ENCODE data around the gene NPR1.
A peak's percentile ranks its signal among the peaks of the same experiment; 100 is the strongest.

The NPR1 gene

DNA sequence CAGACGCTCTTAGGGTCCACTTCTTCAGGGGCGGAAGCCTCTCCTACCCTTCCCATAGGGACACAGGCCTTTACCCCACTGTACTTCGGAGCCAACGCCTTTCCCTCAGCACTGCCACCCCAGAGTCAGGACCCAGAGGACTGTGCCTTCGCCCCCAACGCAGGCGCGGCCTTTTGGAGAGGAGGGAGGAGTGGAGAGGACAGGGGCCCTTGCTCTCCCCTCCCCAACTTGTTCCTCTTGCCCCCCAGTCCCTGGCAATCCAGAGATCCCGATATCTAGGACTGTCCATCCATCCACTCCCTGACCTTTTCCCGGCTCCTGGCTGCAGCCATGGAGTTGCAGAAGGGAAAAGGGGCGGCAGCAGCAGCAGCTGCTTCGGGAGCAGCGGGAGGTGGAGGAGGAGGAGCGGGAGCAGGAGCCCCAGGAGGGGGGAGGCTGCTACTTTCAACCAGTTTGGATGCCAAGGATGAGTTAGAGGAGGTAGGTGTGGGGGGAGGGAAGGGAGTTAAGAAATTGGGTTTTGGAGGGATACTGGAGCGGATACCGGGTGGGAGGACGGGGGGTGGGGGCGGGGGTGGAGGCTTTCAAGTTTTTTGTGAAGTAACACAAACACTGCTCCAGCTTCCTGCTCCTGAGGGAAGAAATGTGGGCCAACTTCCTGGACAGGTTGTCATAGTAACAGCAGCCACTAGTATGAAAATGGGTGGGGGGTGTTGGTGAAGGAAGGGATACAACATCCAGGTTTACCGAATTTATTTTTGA is 50.0 kb downstream of the NPR1 start:
- ChIA-PET POLR2A (interaction anchor here (0.7 to 2.5 kb wide), 26 partner anchors 8 to 262 kb away, joined by 3 to 24 read pairs (median 6); partner anchors contain the start of genes CHTOP, CREB3L4, ILF2 and RPS27), CTCF (interaction anchor here (0.5 kb wide), 1 partner anchor 189 kb away, joined by 3 read pairs; no protein-coding TSS in a partner anchor)
- no peak for TF ChIP-seq SP1 (IDR thresholded peaks at IDR 0.05)
- peak; percentile 42 for DNase-seq (ENCODE audit: extremely low spot score)

GRCh38 chr1:153730468-153730988 is 52.0 kb downstream of the NPR1 start:
- CTCF ChIA-PET = no interaction called here
- no peak for TF ChIP-seq FOXM1 (IDR thresholded peaks at IDR 0.05; ENCODE audit: borderline replicate concordance)
- no peak for TF ChIP-seq L3MBTL2 (conservative IDR thresholded peaks at IDR 0.05)
- no peak for TF ChIP-seq NFRKB (IDR thresholded peaks at IDR 0.05)
- TF ChIP-seq HDGF (IDR thresholded peaks at IDR 0.05; ENCODE audit: borderline replicate concordance) = no peak
- TF ChIP-seq FOXA1 (IDR thresholded peaks at IDR 0.05) = no peak
- no peak for TF ChIP-seq SUZ12 (IDR thresholded peaks at IDR 0.05)
- TF ChIP-seq SP1 (IDR thresholded peaks at IDR 0.05) = no peak
- no peak for TF ChIP-seq LEF1 (IDR thresholded peaks at IDR 0.05; ENCODE audit: borderline replicate concordance)
- no peak for TF ChIP-seq ARNT (IDR thresholded peaks at IDR 0.05)
- TF ChIP-seq TARDBP (IDR thresholded peaks at IDR 0.05) = no peak
- no peak for TF ChIP-seq BHLHE40 (IDR thresholded peaks at IDR 0.05; ENCODE audit: borderline replicate concordance)
- TF ChIP-seq ELF4 (IDR thresholded peaks at IDR 0.05) = no peak
- no peak for TF ChIP-seq FOXK2 (IDR thresholded peaks at IDR 0.05)
- TF ChIP-seq PKNOX1 (IDR thresholded peaks at IDR 0.05) = no peak
- DNase-seq (ENCODE audit: extremely low spot score) = no peak
- POLR2A ChIA-PET = no interaction called here

GRCh38 chr1:153733970-153734369 is 55.5 kb downstream of the NPR1 start:
- TF ChIP-seq PKNOX1 (IDR thresholded peaks at IDR 0.05) = no peak
- no peak for TF ChIP-seq NFRKB (IDR thresholded peaks at IDR 0.05)
- no peak for TF ChIP-seq ELF4 (IDR thresholded peaks at IDR 0.05)
- TF ChIP-seq FOXA1 (IDR thresholded peaks at IDR 0.05) = no peak
- no peak for TF ChIP-seq ZNF384 (IDR thresholded peaks at IDR 0.05)
- TF ChIP-seq FOXK2 (IDR thresholded peaks at IDR 0.05) = no peak
- TF ChIP-seq FOXM1 (IDR thresholded peaks at IDR 0.05; ENCODE audit: borderline replicate concordance) = no peak
- no peak for TF ChIP-seq HDGF (IDR thresholded peaks at IDR 0.05; ENCODE audit: borderline replicate concordance)
- TF ChIP-seq SP1 (IDR thresholded peaks at IDR 0.05) = no peak
- TF ChIP-seq CTBP1 (IDR thresholded peaks at IDR 0.05; ENCODE audit: borderline replicate concordance) = no peak
- no peak for TF ChIP-seq BHLHE40 (IDR thresholded peaks at IDR 0.05; ENCODE audit: borderline replicate concordance)
- TF ChIP-seq L3MBTL2 (conservative IDR thresholded peaks at IDR 0.05) = no peak
- no peak for TF ChIP-seq ARNT (IDR thresholded peaks at IDR 0.05)
- no peak for TF ChIP-seq LEF1 (IDR thresholded peaks at IDR 0.05; ENCODE audit: borderline replicate concordance)
- DNase-seq (ENCODE audit: extremely low spot score) = no peak
- CTCF ChIA-PET = interaction anchor here (1.6 kb wide), 1 partner anchor 15 kb away, joined by 4 read pairs; no protein-coding TSS in a partner anchor
- POLR2A ChIA-PET = no interaction called here

GRCh38 chr1:153734396-153735089 is 56.1 kb downstream of the NPR1 start:
- POLR2A ChIA-PET = interaction anchor here (0.6 kb wide), 1 partner anchor 42 kb away, joined by 3 read pairs; no protein-coding TSS in a partner anchor
- TF ChIP-seq ELF4 (IDR thresholded peaks at IDR 0.05) = no peak
- no peak for TF ChIP-seq TARDBP (IDR thresholded peaks at IDR 0.05)
- no peak for TF ChIP-seq ZNF384 (IDR thresholded peaks at IDR 0.05)
- no peak for TF ChIP-seq HDGF (IDR thresholded peaks at IDR 0.05; ENCODE audit: borderline replicate concordance)
- TF ChIP-seq FOXM1 (IDR thresholded peaks at IDR 0.05; ENCODE audit: borderline replicate concordance) = no peak
- no peak for TF ChIP-seq L3MBTL2 (conservative IDR thresholded peaks at IDR 0.05)
- no peak for TF ChIP-seq NFRKB (IDR thresholded peaks at IDR 0.05)
- TF ChIP-seq SP1 (IDR thresholded peaks at IDR 0.05) = no peak
- no peak for TF ChIP-seq LEF1 (IDR thresholded peaks at IDR 0.05; ENCODE audit: borderline replicate concordance)
- no peak for TF ChIP-seq PKNOX1 (IDR thresholded peaks at IDR 0.05)
- no peak for TF ChIP-seq FOXA1 (IDR thresholded peaks at IDR 0.05)
- no peak for TF ChIP-seq FOXK2 (IDR thresholded peaks at IDR 0.05)
- TF ChIP-seq ARNT (IDR thresholded peaks at IDR 0.05) = no peak
- no peak for TF ChIP-seq SUZ12 (IDR thresholded peaks at IDR 0.05)
- no peak for TF ChIP-seq BHLHE40 (IDR thresholded peaks at IDR 0.05; ENCODE audit: borderline replicate concordance)
- TF ChIP-seq CTBP1 (IDR thresholded peaks at IDR 0.05; ENCODE audit: borderline replicate concordance) = no peak
- DNase-seq (ENCODE audit: extremely low spot score) = no peak
- CTCF ChIA-PET = interaction anchor here (0.6 to 1.6 kb wide), 3 partner anchors 14 to 63 kb away, joined by 3 to 4 read pairs (median 4); no protein-coding TSS in a partner anchor

GRCh38 chr1:153735090-153735420 is 56.6 kb downstream of the NPR1 start:
- no peak for DNase-seq (ENCODE audit: extremely low spot score)
- no peak for TF ChIP-seq PKNOX1 (IDR thresholded peaks at IDR 0.05)
- TF ChIP-seq LEF1 (IDR thresholded peaks at IDR 0.05; ENCODE audit: borderline replicate concordance) = no peak
- TF ChIP-seq CTBP1 (IDR thresholded peaks at IDR 0.05; ENCODE audit: borderline replicate concordance) = no peak
- no peak for TF ChIP-seq SP1 (IDR thresholded peaks at IDR 0.05)
- no peak for TF ChIP-seq FOXA1 (IDR thresholded peaks at IDR 0.05)
- TF ChIP-seq FOXK2 (IDR thresholded peaks at IDR 0.05) = no peak
- TF ChIP-seq ELF4 (IDR thresholded peaks at IDR 0.05) = no peak
- no peak for TF ChIP-seq NFRKB (IDR thresholded peaks at IDR 0.05)
- no peak for TF ChIP-seq HDGF (IDR thresholded peaks at IDR 0.05; ENCODE audit: borderline replicate concordance)
- TF ChIP-seq ARNT (IDR thresholded peaks at IDR 0.05) = no peak
- TF ChIP-seq L3MBTL2 (conservative IDR thresholded peaks at IDR 0.05) = no peak
- no peak for TF ChIP-seq ZNF384 (IDR thresholded peaks at IDR 0.05)
- no peak for TF ChIP-seq FOXM1 (IDR thresholded peaks at IDR 0.05; ENCODE audit: borderline replicate concordance)
- TF ChIP-seq SUZ12 (IDR thresholded peaks at IDR 0.05) = no peak
- no peak for TF ChIP-seq TARDBP (IDR thresholded peaks at IDR 0.05)
- no peak for TF ChIP-seq BHLHE40 (IDR thresholded peaks at IDR 0.05; ENCODE audit: borderline replicate concordance)
- POLR2A ChIA-PET = interaction anchor here (0.6 kb wide), 1 partner anchor 41 kb away, joined by 3 read pairs; no protein-coding TSS in a partner anchor
- CTCF ChIA-PET = interaction anchor here (0.6 to 1.6 kb wide), 3 partner anchors 14 to 63 kb away, joined by 3 to 4 read pairs (median 4); no protein-coding TSS in a partner anchor

All from HEK293T (cell line).